SK-N-DZ (cell line): ENCODE measurements around the gene NYAP2.

Experiments
- DNase-seq: peaks from one replicate; pipeline ENCODE4 v3.0.0-alpha.2; 2015; ENCODE audit warnings: low spot score

The NYAP2 gene

GRCh38 chr2:225479386-225479785 is 79.9 kb downstream of the NYAP2 start:
- no peak for DNase-seq

- no peak for DNase-seq
Measured at GRCh38 chr2:225484751-225485150, 85.2 kb downstream of the NYAP2 start.

- no peak for DNase-seq
Measured at GRCh38 chr2:225486236-225486635, 86.7 kb downstream of the NYAP2 start.

GRCh38 chr2:225487878-225488416 is 88.4 kb downstream of the NYAP2 start:
- DNase-seq = no peak

- no peak for DNase-seq
Measured at GRCh38 chr2:225488743-225489142, 89.2 kb downstream of the NYAP2 start.

GRCh38 chr2:225493420-225494099 is 94.0 kb downstream of the NYAP2 start:
- DNase-seq = no peak

GRCh38 chr2:225494100-225494459 is 94.6 kb downstream of the NYAP2 start:
- DNase-seq = no peak

GRCh38 chr2:225495706-225496105 is 96.2 kb downstream of the NYAP2 start:
- peak; percentile 5 for DNase-seq

- DNase-seq = no peak
Measured at GRCh38 chr2:225496568-225496967, 97.1 kb downstream of the NYAP2 start.

GRCh38 chr2:225497166-225497565 is 97.7 kb downstream of the NYAP2 start:
- no peak for DNase-seq

GRCh38 chr2:225501022-225501421 is 101.5 kb downstream of the NYAP2 start:
- DNase-seq = no peak

GRCh38 chr2:225502971-225503370 is 103.5 kb downstream of the NYAP2 start:
- no peak for DNase-seq

- no peak for DNase-seq
Measured at GRCh38 chr2:225510796-225511195, 111.3 kb downstream of the NYAP2 start.

GRCh38 chr2:225512469-225512868 is 113.0 kb downstream of the NYAP2 start:
- no peak for DNase-seq

- DNase-seq = no peak
Measured at GRCh38 chr2:225512876-225513540, 113.5 kb downstream of the NYAP2 start.

GRCh38 chr2:225515033-225515432 is 115.5 kb downstream of the NYAP2 start:
- DNase-seq = no peak

- no peak for DNase-seq
Measured at GRCh38 chr2:225526760-225527390, 127.4 kb downstream of the NYAP2 start.

GRCh38 chr2:225531559-225531958 is 132.0 kb downstream of the NYAP2 start:
- DNase-seq = no peak

- no peak for DNase-seq
Measured at GRCh38 chr2:225532096-225532495, 132.6 kb downstream of the NYAP2 start.

- no peak for DNase-seq
Measured at GRCh38 chr2:225534037-225534436, 134.5 kb downstream of the NYAP2 start.

GRCh38 chr2:225534697-225535096 is 135.2 kb downstream of the NYAP2 start:
- DNase-seq = no peak

- DNase-seq = no peak
Measured at GRCh38 chr2:225536036-225536435, 136.5 kb downstream of the NYAP2 start.

GRCh38 chr2:225543626-225544025 is 144.1 kb downstream of the NYAP2 start:
- DNase-seq = no peak
